Measurements from ENCODE around the gene TRPM4. TPM values are rescaled to one million over a fixed set of nuclear protein-coding genes. Genes with fewer than 3 reads are reported as not detected.

Gene TRPM4
- total RNA-seq, 1 donor from 2014 or later, result 33.1 TPM

GRCh38 chr19:49186108-49186507 is 28.5 kb downstream of the TRPM4 start:
- H3K27me3 Mint-ChIP-seq, result no peaks in the 10 kb centered on the region
- no peak overlapping the region for H3K27ac Mint-ChIP-seq
- H3K36me3 Mint-ChIP-seq, result peaks cover 27% of the 10 kb centered on the region
- no peak for DNase-seq (ENCODE audit: extremely low spot score, unreplicated experiment)
- no peak overlapping the region for H3K4me3 Mint-ChIP-seq
- no peaks in the 10 kb centered on the region for H3K4me1 Mint-ChIP-seq (ENCODE audit: unreplicated experiment)
- TF ChIP-seq, protein P1, sequence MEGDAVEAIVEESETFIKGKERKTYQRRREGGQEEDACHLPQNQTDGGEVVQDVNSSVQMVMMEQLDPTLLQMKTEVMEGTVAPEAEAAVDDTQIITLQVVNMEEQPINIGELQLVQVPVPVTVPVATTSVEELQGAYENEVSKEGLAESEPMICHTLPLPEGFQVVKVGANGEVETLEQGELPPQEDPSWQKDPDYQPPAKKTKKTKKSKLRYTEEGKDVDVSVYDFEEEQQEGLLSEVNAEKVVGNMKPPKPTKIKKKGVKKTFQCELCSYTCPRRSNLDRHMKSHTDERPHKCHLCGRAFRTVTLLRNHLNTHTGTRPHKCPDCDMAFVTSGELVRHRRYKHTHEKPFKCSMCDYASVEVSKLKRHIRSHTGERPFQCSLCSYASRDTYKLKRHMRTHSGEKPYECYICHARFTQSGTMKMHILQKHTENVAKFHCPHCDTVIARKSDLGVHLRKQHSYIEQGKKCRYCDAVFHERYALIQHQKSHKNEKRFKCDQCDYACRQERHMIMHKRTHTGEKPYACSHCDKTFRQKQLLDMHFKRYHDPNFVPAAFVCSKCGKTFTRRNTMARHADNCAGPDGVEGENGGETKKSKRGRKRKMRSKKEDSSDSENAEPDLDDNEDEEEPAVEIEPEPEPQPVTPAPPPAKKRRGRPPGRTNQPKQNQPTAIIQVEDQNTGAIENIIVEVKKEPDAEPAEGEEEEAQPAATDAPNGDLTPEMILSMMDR (conservative IDR thresholded peaks at IDR 0.05), result no peak
- H3K9me3 Mint-ChIP-seq, result no peaks in the 10 kb centered on the region

- no peak for DNase-seq (ENCODE audit: extremely low spot score, unreplicated experiment)
- Mint-ChIP-seq H3K36me3 (peaks cover 20% of the 10 kb centered on the region), H3K27ac (no peak overlapping the region), H3K27me3 (no peaks in the 10 kb centered on the region), H3K4me3 (no peak overlapping the region), H3K9me3 (no peaks in the 10 kb centered on the region), H3K4me1 (ENCODE audit: unreplicated experiment) (no peaks in the 10 kb centered on the region)
- TF ChIP-seq, protein P1 (conservative IDR thresholded peaks at IDR 0.05), result no peak
These were observed 31.1 kb downstream of the TRPM4 start for GRCh38 chr19:49188626-49189200.

DNA sequence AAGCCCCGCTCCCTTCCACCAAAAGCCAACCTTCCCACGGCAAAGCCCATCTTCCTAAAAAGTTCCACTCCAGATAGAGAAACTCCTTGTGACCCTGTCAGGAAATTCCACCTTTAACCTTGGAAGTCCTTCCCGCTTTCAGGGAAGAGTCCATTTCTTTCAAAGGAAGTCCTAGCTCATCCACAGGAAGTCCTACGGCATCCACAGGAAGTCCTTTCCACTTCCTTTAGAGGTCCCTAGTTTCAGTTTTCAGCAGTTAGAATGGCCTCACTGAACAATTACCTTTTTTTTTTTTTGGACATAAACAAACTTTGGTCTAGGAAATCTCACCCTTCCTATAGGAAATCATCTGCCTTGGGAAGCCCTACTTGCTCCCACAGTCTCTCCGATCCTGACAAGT is 31.7 kb downstream of the TRPM4 start:
- H3K27me3 Mint-ChIP-seq, result no peaks in the 10 kb centered on the region
- H3K27ac Mint-ChIP-seq, result no peak overlapping the region
- no peaks in the 10 kb centered on the region for H3K9me3 Mint-ChIP-seq
- no peaks in the 10 kb centered on the region for H3K4me1 Mint-ChIP-seq (ENCODE audit: unreplicated experiment)
- TF ChIP-seq, protein P1 (conservative IDR thresholded peaks at IDR 0.05), result no peak
- H3K36me3 Mint-ChIP-seq, result peaks cover 15% of the 10 kb centered on the region
- no peak overlapping the region for H3K4me3 Mint-ChIP-seq
- DNase-seq (ENCODE audit: extremely low spot score, unreplicated experiment), result no peak

DNA sequence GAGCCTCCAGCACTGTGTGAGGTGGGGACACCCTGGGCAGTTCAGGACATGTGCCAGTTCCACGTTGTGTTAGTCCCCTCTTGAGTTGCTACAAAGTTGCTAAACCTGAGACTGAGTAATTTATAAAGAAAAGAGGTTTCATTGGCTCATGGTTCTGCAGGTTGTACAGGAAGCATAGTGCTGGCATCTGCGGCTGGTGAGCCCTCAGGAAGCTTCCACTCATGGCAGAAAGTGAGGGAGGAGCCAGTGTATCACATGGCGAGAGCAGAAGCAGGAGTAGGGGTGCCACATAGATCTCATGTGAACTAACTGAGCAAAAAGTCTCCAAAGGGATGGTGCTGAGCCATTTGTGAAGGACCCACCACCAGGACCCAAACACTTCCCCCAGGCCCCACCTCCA is 33.2 kb downstream of the TRPM4 start:
- Mint-ChIP-seq H3K4me3 (no peak overlapping the region), H3K27ac (no peak overlapping the region), H3K36me3 (peaks cover 15% of the 10 kb centered on the region), H3K4me1 (ENCODE audit: unreplicated experiment) (no peaks in the 10 kb centered on the region), H3K27me3 (no peaks in the 10 kb centered on the region), H3K9me3 (no peaks in the 10 kb centered on the region)
- DNase-seq (ENCODE audit: extremely low spot score, unreplicated experiment), result no peak
- TF ChIP-seq, protein P1 (conservative IDR thresholded peaks at IDR 0.05), result no peak

- Mint-ChIP-seq H3K4me1 (ENCODE audit: unreplicated experiment) (peaks cover 2% of the 10 kb centered on the region), H3K9me3 (no peaks in the 10 kb centered on the region), H3K27me3 (no peaks in the 10 kb centered on the region), H3K4me3 (no peak overlapping the region), H3K36me3 (peaks cover 16% of the 10 kb centered on the region), H3K27ac (no peak overlapping the region)
- no peak for DNase-seq (ENCODE audit: extremely low spot score, unreplicated experiment)
- TF ChIP-seq, protein P1 (conservative IDR thresholded peaks at IDR 0.05), result no peak
These were observed 36.3 kb downstream of the TRPM4 start for GRCh38 chr19:49193822-49194394.

Data from type B pancreatic cell (in vitro differentiated cells).